Adrenal gland (tissue), 12 donors: ENCODE data around the gene PTPRN2. TPM values are rescaled to one million over a fixed set of nuclear protein-coding genes. Genes with fewer than 3 reads are reported as not detected.

Experiments used
- DNase-seq, 7 donors: peaks; one replicate each; pipeline ENCODE4 v3.0.0-alpha.2; 2019 to 2020
- H3K27ac ChIP-seq, 5 donors: fragments of 200-600 bp; sonication (generic) in 4 of 5; 1 replicate in 3 of 5; 2 replicates in 2 of 5; pipeline versions ENCODE4 v1.5.1 to v1.8.0; 2016 to 2020; ENCODE audit warnings: mild to moderate bottlenecking in 1 of 5
- H3K27me3 ChIP-seq: fragments of 200-600 bp; 2 replicates; pipeline ENCODE4 v1.8.0; 2021
- H3K36me3 ChIP-seq, 2 donors: fragments of 200-600 bp; replicated peaks in 1 of 2; 1 replicate in 1 of 2; 2 replicates in 1 of 2; pipeline versions ENCODE4 v1.5.1 to v1.8.0; 2018 to 2022
- H3K4me1 ChIP-seq, 2 donors: fragments of 200-600 bp; replicated peaks in 1 of 2; 1 replicate in 1 of 2; 2 replicates in 1 of 2; pipeline versions ENCODE4 v1.5.1 to v1.8.0; 2018 to 2021
- H3K4me3 ChIP-seq, 4 donors: fragments of 200-600 bp; sonication (generic) in 3 of 4; one replicate each; pipeline ENCODE4 v1.5.1; 2016 to 2018
- H3K9me3 ChIP-seq, 3 donors: fragments of 200-600 bp; sonication (generic) in 1 of 3; replicated peaks in 1 of 3; 1 replicate in 2 of 3; 2 replicates in 1 of 3; pipeline versions ENCODE4 v1.5.1 to v1.8.0; 2016 to 2021
- CTCF ChIP-seq, 6 experiments: fragments of 450-650 bp in 4 of 6; fragments of 200-600 bp in 2 of 6; sonication (generic) in 1 of 6; IDR thresholded peaks; 1 replicate in 5 of 6; 2 replicates in 1 of 6; pipeline versions ENCODE4 v1.5.1 to v1.8.0; 2016 to 2021; ENCODE audit warnings: antibody characterized with exemption in 6 of 6, mild to moderate bottlenecking in 2 of 6, moderate library complexity in 1 of 6
- POLR2A ChIP-seq, 2 donors: fragments of 450-650 bp; IDR thresholded peaks; one replicate each; pipeline ENCODE4 v1.6.1; 2017; ENCODE audit warnings: antibody characterized with exemption in 2 of 2, mild to moderate bottlenecking in 2 of 2, moderate library complexity in 1 of 2
- WGBS, 4 donors: extraction: QIAGEN DNeasy Blood & Tissue Kit in 2 of 4; methylation state at CpG; one replicate each; pipeline versions ENCODE4 v1.1.5 to v1.1.7; 2013 to 2017; 5-methylcytosine and 5-hydroxymethylcytosine counted together
- intact Hi-C, 2 donors: fragments of 100-400 bp; cut with DNase I; formaldehyde crosslinking; loops; one replicate each; pipeline versions ENCODE4 v1.14.1 to v1.15.0; 2022 to 2023
- polyA plus RNA-seq, 3 donors: library from polyadenylated mRNA; stranded (reverse); fragments of 200-250 nt in 2 of 3; fragments of 350-450 nt in 1 of 3; fragmentation: Illumina TruSeq in 1 of 3; extraction: RNeasy Lipid Tissue Mini Kit (QIAGEN cat#74804) in 1 of 3; gene quantifications; one replicate each; pipeline ENCODE4 v1.2.3, GENCODE V29; 2013 to 2014
- total RNA-seq, 9 donors: library from RNA; depleted of rRNA in 4 of 9; stranded (reverse); fragments of >200 nt in 4 of 9; fragments of 120-200 nt in 1 of 9; fragmentation: NEBNext Ultra II Directional in 1 of 9; extraction: Animal tissue kit (Norgen Biotek cat#: 25700) in 1 of 9; gene quantifications; one replicate each; pipeline versions ENCODE4 v1.1.0 to v1.2.4, GENCODE V29; 2013 to 2023
- donor health status: healthy with polysubstance abuse.
- donor health status: Bipolar disorder and iron deficiency.
- donor health status: DM: yes; HTN: yes; CAD: no.
- donor health status: DM: no; HTN: no; CAD: no.
- donor health status: DM: no; HTN: no; CAD: no.
- donor health status: DM: yes; HTN: yes; CAD: no.

The PTPRN2 gene
- total and polyA plus RNA-seq, 12 donors, result 2.2 to 16.2 (median 3.4) TPM

- H3K27ac ChIP-seq, result no peak overlapping the region
- no peaks in the 10 kb centered on the region for H3K27me3 ChIP-seq
- DNase-seq, result no peak
- TF ChIP-seq CTCF (IDR thresholded peaks at IDR 0.05), result no peak
- no peak for TF ChIP-seq POLR2A (IDR thresholded peaks at IDR 0.05)
- H3K4me3 ChIP-seq, result no peak overlapping the region
- 87 to 93% (median 91%) methylated on average over 4 to 9 of the region's 9 CpGs for WGBS, 4 donors
- no peaks in the 10 kb centered on the region for H3K4me1 ChIP-seq
- H3K9me3 ChIP-seq, result no peaks in the 10 kb centered on the region
- no peaks in the 10 kb centered on the region for H3K36me3 ChIP-seq
- intact Hi-C loops, result no loop called here
Measured at GRCh38 chr7:158557441-158557755, 30.2 kb downstream of the PTPRN2 start.

- Histone ChIP-seq H3K9me3 (no peaks in the 10 kb centered on the region), H3K27me3 (no peaks in the 10 kb centered on the region), H3K36me3 (no peaks in the 10 kb centered on the region), H3K27ac (no peak overlapping the region), H3K4me3 (no peak overlapping the region), H3K4me1 (no peaks in the 10 kb centered on the region)
- 90 to 97% (median 95%) methylated on average over 8 to 69 of the region's 69 CpGs for WGBS, 4 donors
- intact Hi-C loops, result no loop called here
- TF ChIP-seq POLR2A (IDR thresholded peaks at IDR 0.05) (no peak), CTCF (IDR thresholded peaks at IDR 0.05) (no peak)
- DNase-seq, result no peak
Measured at GRCh38 chr7:158556721-158557440, 30.7 kb downstream of the PTPRN2 start.

- Histone ChIP-seq H3K4me3 (no peak overlapping the region), H3K36me3 (no peaks in the 10 kb centered on the region), H3K27me3 (no peaks in the 10 kb centered on the region), H3K9me3 (no peaks in the 10 kb centered on the region), H3K27ac (no peak overlapping the region), H3K4me1 (no peaks in the 10 kb centered on the region)
- DNase-seq, result no peak
- WGBS, 4 donors, result 79 to 93% (median 89%) methylated on average over 16 to 18 of the region's 18 CpGs
- intact Hi-C loops, result no loop called here
- TF ChIP-seq POLR2A (IDR thresholded peaks at IDR 0.05) (no peak), CTCF (IDR thresholded peaks at IDR 0.05) (no peak)
Measured at GRCh38 chr7:158555034-158555520, 32.5 kb downstream of the PTPRN2 start.

- Histone ChIP-seq H3K27me3 (no peaks in the 10 kb centered on the region), H3K9me3 (no peaks in the 10 kb centered on the region), H3K4me3 (no peak overlapping the region), H3K36me3 (no peaks in the 10 kb centered on the region), H3K27ac (no peak overlapping the region), H3K4me1 (no peaks in the 10 kb centered on the region)
- no peak for DNase-seq
- intact Hi-C loops, result no loop called here
- no peak for TF ChIP-seq CTCF (IDR thresholded peaks at IDR 0.05)
- TF ChIP-seq POLR2A (IDR thresholded peaks at IDR 0.05), result no peak
- WGBS, 4 donors, result 85 to 89% (median 87%) methylated on average over 8 to 12 of the region's 12 CpGs
Measured at GRCh38 chr7:158550886-158551452, 36.7 kb downstream of the PTPRN2 start.
